Stomach (tissue), 9 donors: ENCODE results near the gene MAPK9. TPM values are rescaled to one million over a fixed set of nuclear protein-coding genes. Genes with fewer than 3 reads are reported as not detected.
"Not testable (repeated sequence)": the region's sequence is repeated elsewhere in the genome, so short reads cannot be mapped to it uniquely, and the experiment has no call there.

Experiments used
- DNase-seq, 2 donors: peaks; one replicate each; pipeline versions ENCODE4 v3.0.0 to v3.0.0-alpha.2; 2013 to 2019
- H3K27ac ChIP-seq, 5 donors: fragments of 200-600 bp in 4 of 5; sonication (generic) in 4 of 5; one replicate each; pipeline ENCODE4 v1.5.1; 2013 to 2019; ENCODE audit warnings: mild to moderate bottlenecking in 1 of 5, moderate library complexity in 1 of 5
- H3K27me3 ChIP-seq, 3 donors: fragments of 200-600 bp; sonication (generic); one replicate each; pipeline ENCODE4 v1.5.1; 2017 to 2019; ENCODE audit warnings: mixed run types in 1 of 3
- H3K36me3 ChIP-seq, 4 donors: fragments of 200-600 bp; sonication (generic); 1 replicate in 3 of 4; 2 replicates in 1 of 4; pipeline ENCODE4 v1.5.1; 2016 to 2019
- H3K4me1 ChIP-seq, 4 donors: fragments of 200-600 bp; sonication (generic); one replicate each; pipeline ENCODE4 v1.5.1; 2016 to 2019
- H3K4me3 ChIP-seq, 4 donors: fragments of 200-600 bp; sonication (generic) in 3 of 4; one replicate each; pipeline ENCODE4 v1.5.1; 2016 to 2019; ENCODE audit warnings: mild to moderate bottlenecking in 1 of 4
- H3K9me3 ChIP-seq, 4 donors: fragments of 200-600 bp; sonication (generic); one replicate each; pipeline ENCODE4 v1.5.1; 2016 to 2019
- EP300 ChIP-seq: sonication (generic); formaldehyde crosslinking; IDR thresholded peaks from one replicate; pipeline ENCODE4 v1.6.1; 2017; ENCODE audit warnings: antibody characterized with exemption
- POLR2A ChIP-seq, 4 donors: fragments of 450-650 bp; IDR thresholded peaks; one replicate each; pipeline ENCODE4 v1.6.1; 2016; ENCODE audit warnings: antibody characterized with exemption in 4 of 4, control low read depth in 2 of 4, mild to moderate bottlenecking in 1 of 4, moderate library complexity in 1 of 4
- POLR2AphosphoS5 ChIP-seq, 3 donors: sonication (generic); formaldehyde crosslinking; IDR thresholded peaks; one replicate each; pipeline ENCODE4 v1.6.1; 2016; ENCODE audit warnings: antibody characterized with exemption in 3 of 3
- WGBS, 5 donors: extraction: QIAGEN DNeasy Blood & Tissue Kit in 3 of 5; methylation state at CpG; one replicate each; pipeline versions ENCODE4 v1.1.5 to v1.1.7; 2013 to 2018; 5-methylcytosine and 5-hydroxymethylcytosine counted together
- intact Hi-C: fragments of 100-400 bp; cut with DNase I; formaldehyde crosslinking; loops from one replicate; pipeline ENCODE4 v1.15.1; 2023; ENCODE audit warnings: low total_unique reads
- polyA plus RNA-seq, 3 donors: library from polyadenylated mRNA; stranded (reverse); fragments of 200-250 nt; gene quantifications; one replicate each; pipeline ENCODE4 v1.2.3, GENCODE V29; 2013
- total RNA-seq, 5 donors: library from RNA; depleted of rRNA; stranded (reverse); fragments of >200 nt; gene quantifications; one replicate each; pipeline versions ENCODE4 v1.1.0 to v1.2.3, GENCODE V29; 2014 to 2016
- TF ChIP-seq, protein P1 (sequence below), 7 experiments: fragments of 450-650 bp in 4 of 7; fragments of 200-600 bp in 3 of 7; sonication (generic) in 3 of 7; IDR thresholded peaks; one replicate each; pipeline ENCODE4 v1.5.1; 2016 to 2019; ENCODE audit warnings: antibody characterized with exemption in 7 of 7, control low read depth in 2 of 7, mild to moderate bottlenecking in 1 of 7
- donor health status: healthy with polysubstance abuse.
- donor health status: Bipolar disorder and iron deficiency.
- donor health status: healthy.

The MAPK9 gene
- total and polyA plus RNA-seq, 8 donors = 9.2 to 43.5 (median 22.3) TPM

- no peaks in the 10 kb centered on the region for H3K4me1 ChIP-seq
- H3K27me3 ChIP-seq = no peaks in the 10 kb centered on the region
- no peak for TF ChIP-seq EP300
- no peak for TF ChIP-seq POLR2A (IDR thresholded peaks at IDR 0.05)
- no peak for TF ChIP-seq POLR2AphosphoS5 (IDR thresholded peaks at IDR 0.05)
- TF ChIP-seq, protein P1, sequence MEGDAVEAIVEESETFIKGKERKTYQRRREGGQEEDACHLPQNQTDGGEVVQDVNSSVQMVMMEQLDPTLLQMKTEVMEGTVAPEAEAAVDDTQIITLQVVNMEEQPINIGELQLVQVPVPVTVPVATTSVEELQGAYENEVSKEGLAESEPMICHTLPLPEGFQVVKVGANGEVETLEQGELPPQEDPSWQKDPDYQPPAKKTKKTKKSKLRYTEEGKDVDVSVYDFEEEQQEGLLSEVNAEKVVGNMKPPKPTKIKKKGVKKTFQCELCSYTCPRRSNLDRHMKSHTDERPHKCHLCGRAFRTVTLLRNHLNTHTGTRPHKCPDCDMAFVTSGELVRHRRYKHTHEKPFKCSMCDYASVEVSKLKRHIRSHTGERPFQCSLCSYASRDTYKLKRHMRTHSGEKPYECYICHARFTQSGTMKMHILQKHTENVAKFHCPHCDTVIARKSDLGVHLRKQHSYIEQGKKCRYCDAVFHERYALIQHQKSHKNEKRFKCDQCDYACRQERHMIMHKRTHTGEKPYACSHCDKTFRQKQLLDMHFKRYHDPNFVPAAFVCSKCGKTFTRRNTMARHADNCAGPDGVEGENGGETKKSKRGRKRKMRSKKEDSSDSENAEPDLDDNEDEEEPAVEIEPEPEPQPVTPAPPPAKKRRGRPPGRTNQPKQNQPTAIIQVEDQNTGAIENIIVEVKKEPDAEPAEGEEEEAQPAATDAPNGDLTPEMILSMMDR (IDR thresholded peaks at IDR 0.05) = no peak
- WGBS, 5 donors = 51 to 63% (median 59%) methylated on average over 4 of the region's 4 CpGs
- no peaks in the 10 kb centered on the region for H3K9me3 ChIP-seq
- H3K4me3 ChIP-seq = no peak overlapping the region
- DNase-seq = no peak
- H3K27ac ChIP-seq = no peak overlapping the region
- intact Hi-C loops = no loop called here
- H3K36me3 ChIP-seq = peaks cover 2 to 50% (median 20%) of the 10 kb centered on the region in 4 donors
Measured at GRCh38 chr5:180301253-180301652, 9.4 kb upstream of the MAPK9 start.

DNA sequence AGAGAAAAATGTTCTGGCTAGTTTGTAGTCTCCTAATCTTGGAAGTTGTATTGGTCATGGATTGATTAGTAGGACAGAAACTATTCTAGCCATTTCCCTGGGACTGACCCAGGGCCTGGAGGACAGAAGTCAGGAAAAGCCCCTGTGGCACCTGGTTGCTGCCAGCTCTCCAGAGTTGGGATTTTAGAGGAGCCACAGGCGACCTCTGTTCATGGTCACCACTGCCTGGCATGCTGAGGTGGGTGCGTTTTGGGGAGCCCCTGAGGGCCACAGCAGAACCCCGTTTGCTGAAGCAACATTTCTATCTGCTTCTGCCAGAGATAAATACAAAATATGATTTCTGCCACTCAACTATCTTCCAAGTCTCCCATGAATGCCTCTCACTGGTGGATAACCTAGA lies 7.6 kb upstream of the MAPK9 start:
- intact Hi-C loops = no loop called here
- H3K4me1 ChIP-seq = no peaks in the 10 kb centered on the region
- H3K4me3 ChIP-seq = no peak overlapping the region
- no peak for DNase-seq
- H3K27me3 ChIP-seq = no peaks in the 10 kb centered on the region
- H3K27ac ChIP-seq = no peak overlapping the region
- 65 to 91% (median 83%) methylated on average over 3 of the region's 3 CpGs for WGBS, 5 donors
- H3K36me3 ChIP-seq = peaks cover 2 to 37% (median 17%) of the 10 kb centered on the region in 4 donors
- H3K9me3 ChIP-seq = no peaks in the 10 kb centered on the region
- TF ChIP-seq POLR2A (IDR thresholded peaks at IDR 0.05) = no peak
- TF ChIP-seq EP300 = no peak
- TF ChIP-seq, protein P1 (IDR thresholded peaks at IDR 0.05) = no peak
- TF ChIP-seq POLR2AphosphoS5 (IDR thresholded peaks at IDR 0.05) = no peak

DNA sequence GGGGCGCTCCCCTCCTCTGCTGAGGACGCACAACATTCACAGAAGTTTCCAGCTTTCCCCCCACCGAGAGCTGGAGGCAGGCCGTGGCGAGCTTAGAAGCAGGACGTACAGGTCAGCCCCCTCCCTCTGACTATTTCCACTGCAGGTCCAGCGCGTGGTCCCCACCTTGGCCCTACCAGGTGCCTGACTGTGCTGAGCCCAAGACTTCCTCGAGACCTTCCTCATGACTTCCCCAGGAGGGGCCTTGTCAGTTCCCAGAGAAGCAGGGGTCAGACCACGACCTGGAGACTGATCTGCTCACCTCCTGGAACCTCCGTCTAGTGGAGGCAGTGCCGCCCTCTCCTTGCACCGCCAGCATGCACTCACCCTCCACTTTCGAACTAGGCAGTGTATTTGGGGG lies 7.1 kb upstream of the MAPK9 start:
- DNase-seq, intact Hi-C loops: not testable (repeated sequence)

DNA sequence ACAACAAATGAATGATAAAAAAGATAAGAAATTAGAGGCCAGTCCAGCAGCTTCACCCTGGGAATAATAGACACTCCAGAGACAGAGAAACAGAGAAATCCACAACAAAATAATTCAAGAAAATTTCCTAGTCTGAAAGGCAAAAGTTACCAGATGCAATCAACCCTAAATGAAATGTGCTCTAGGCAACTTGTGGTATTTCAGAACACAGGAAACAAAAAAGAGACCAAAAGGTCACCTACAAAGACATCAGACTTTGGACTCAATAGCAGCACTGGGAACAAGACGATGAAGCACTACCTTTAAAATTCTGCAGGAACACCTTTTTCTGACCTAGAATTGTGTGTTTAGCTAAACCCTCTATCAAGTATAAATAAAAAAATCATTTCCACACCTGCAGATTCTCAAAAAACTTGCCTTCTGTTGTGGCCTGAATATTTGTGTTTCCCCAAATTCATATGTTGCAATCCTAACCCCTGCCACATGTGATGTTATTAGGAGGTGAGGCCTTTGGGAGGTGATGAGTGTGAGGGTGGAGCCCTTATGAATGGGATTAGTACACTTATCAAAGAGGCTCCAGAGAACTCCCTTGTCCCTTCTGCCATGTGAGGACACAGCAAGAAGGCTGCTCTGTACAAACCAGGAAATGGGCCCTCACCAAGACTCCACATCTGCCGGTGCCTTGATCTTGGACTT lies 5.9 kb upstream of the MAPK9 start:
- intact Hi-C loops = no loop called here
- WGBS, 5 donors = 79 to 92% (median 87%) methylated on average over 2 of the region's 2 CpGs
- Histone ChIP-seq H3K4me1 (peaks cover 8 to 16% (median 12%) of the 10 kb centered on the region in 4 donors), H3K9me3 (no peaks in the 10 kb centered on the region), H3K4me3 (no peak overlapping the region), H3K27ac (no peak overlapping the region), H3K27me3 (no peaks in the 10 kb centered on the region), H3K36me3 (peaks cover 0 to 22% (median 8%) of the 10 kb centered on the region in 4 donors)
- no peak for DNase-seq
- TF ChIP-seq EP300 = no peak
- TF ChIP-seq, protein P1 (IDR thresholded peaks at IDR 0.05) = no peak
- TF ChIP-seq POLR2A (IDR thresholded peaks at IDR 0.05) = no peak
- no peak for TF ChIP-seq POLR2AphosphoS5 (IDR thresholded peaks at IDR 0.05)

More for the DNA sequence above, 7.1 kb upstream of the MAPK9 start:
- not testable (repeated sequence) for H3K4me3 ChIP-seq, H3K4me1 ChIP-seq, H3K27ac ChIP-seq, H3K9me3 ChIP-seq, H3K27me3 ChIP-seq
- 84 to 93% (median 89%) methylated on average over 11 to 14 of the region's 14 CpGs for WGBS, 5 donors
- peaks cover 0 to 31% (median 12%) of the 10 kb centered on the region in 4 donors for H3K36me3 ChIP-seq

DNA sequence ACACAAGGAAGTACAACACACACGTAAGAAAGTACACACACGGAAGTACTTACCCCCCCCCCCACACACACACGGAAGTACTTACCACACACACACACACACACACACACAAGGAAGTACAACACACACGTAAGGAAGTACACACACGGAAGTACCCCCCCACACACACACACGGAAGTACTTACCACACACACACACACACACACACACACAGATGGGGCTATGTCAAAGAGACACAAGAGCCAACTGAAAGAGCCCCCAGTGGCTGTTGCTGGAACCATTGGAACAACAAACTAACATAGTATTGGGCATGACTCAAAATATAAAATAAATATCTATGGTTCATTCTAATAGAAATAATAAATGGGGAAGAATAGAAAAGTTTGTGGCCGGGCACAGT lies 4.9 kb upstream of the MAPK9 start:
- H3K4me3 ChIP-seq = no peak overlapping the region
- TF ChIP-seq, protein P1 (IDR thresholded peaks at IDR 0.05) = no peak
- TF ChIP-seq POLR2A (IDR thresholded peaks at IDR 0.05) (no peak), EP300 (no peak), POLR2AphosphoS5 (IDR thresholded peaks at IDR 0.05) (no peak)
- no peak for DNase-seq
- peaks cover 0 to 14% (median 8%) of the 10 kb centered on the region in 4 donors for H3K36me3 ChIP-seq
- H3K27ac ChIP-seq = no peak overlapping the region
- intact Hi-C loops = no loop called here
- H3K9me3 ChIP-seq = no peaks in the 10 kb centered on the region
- H3K27me3 ChIP-seq = no peaks in the 10 kb centered on the region
- 46 to 78% (median 73%) methylated on average over 3 to 7 of the region's 7 CpGs for WGBS, 5 donors
- peaks cover 8 to 19% (median 14%) of the 10 kb centered on the region in 4 donors for H3K4me1 ChIP-seq
